SIG-M5 treated with dmso at 0.1 percent for 504 hours (cell line): ENCODE results near the gene FCN3.
"Not testable (repeated sequence)": the region's sequence is repeated elsewhere in the genome, so short reads cannot be mapped to it uniquely, and the experiment has no call there.

Experiments used
- DNase-seq: peaks from one replicate; lab custom pipeline; 2025; ENCODE audit not compliant: unreplicated experiment; lab: John Stamatoyannopoulos, UW

The FCN3 gene

GRCh38 chr1:27399251-27400025 is 24.8 kb upstream of the FCN3 start:
- DNase-seq: no peak

- DNase-seq: no peak
These were observed 24.0 kb upstream of the FCN3 start for GRCh38 chr1:27398405-27399149.

GRCh38 chr1:27397749-27398148 is 23.1 kb upstream of the FCN3 start:
- no peak for DNase-seq

GRCh38 chr1:27397110-27397509 is 22.5 kb upstream of the FCN3 start:
- no peak for DNase-seq

GRCh38 chr1:27395441-27396195 is 21.0 kb upstream of the FCN3 start:
- DNase-seq: peak; percentile 70

- no peak for DNase-seq
These were observed 20.3 kb upstream of the FCN3 start for GRCh38 chr1:27394925-27395324.

GRCh38 chr1:27394282-27394658 is 19.6 kb upstream of the FCN3 start:
- no peak for DNase-seq

GRCh38 chr1:27393641-27394281 is 19.1 kb upstream of the FCN3 start:
- no peak for DNase-seq

- no peak for DNase-seq
These were observed 18.4 kb upstream of the FCN3 start for GRCh38 chr1:27392778-27393635.

- peak; percentile 86 for DNase-seq
These were observed 17.6 kb upstream of the FCN3 start, which contains the start of gene GPR3 for GRCh38 chr1:27392096-27392777. GPR3 (plus strand) TSS chr1:27392622; CDS start chr1:27393799, 1,177 bp downstream.

GRCh38 chr1:27391511-27392095 is 17.0 kb upstream of the FCN3 start:
- no peak for DNase-seq

GRCh38 chr1:27388337-27389005 is 13.8 kb upstream of the FCN3 start:
- no peak for DNase-seq

- not testable (repeated sequence) for DNase-seq
These were observed 10.2 kb upstream of the FCN3 start for GRCh38 chr1:27384797-27385196.

- DNase-seq: no peak
These were observed 9.0 kb upstream of the FCN3 start for GRCh38 chr1:27383661-27384060.

- DNase-seq: no peak
These were observed 8.5 kb upstream of the FCN3 start, which contains the start of gene CD164L2 for GRCh38 chr1:27383039-27383605. CD164L2 (minus strand) TSS chr1:27383333; CDS start chr1:27383239, 94 bp downstream.

GRCh38 chr1:27381969-27382762 is 7.5 kb upstream of the FCN3 start:
- no peak for DNase-seq
